IPS-20b (cell line): Measurements from ENCODE around the gene PCSK7.
"Not testable (repeated sequence)": the region's sequence is repeated elsewhere in the genome, so short reads cannot be mapped to it uniquely, and the experiment has no call there.

ENCODE experiments used
- H3K27ac ChIP-seq: one replicate; pipeline ENCODE4 v1.5.1; 2013; ENCODE audit warnings: low read length
- H3K27me3 ChIP-seq: 2 replicates; pipeline ENCODE4 v1.6.1; 2013; ENCODE audit warnings: mild to moderate bottlenecking, low read length, inconsistent platforms; ENCODE audit not compliant: insufficient read depth
- H3K36me3 ChIP-seq: 2 replicates; pipeline ENCODE4 v1.6.1; 2013; ENCODE audit warnings: low read depth, mild to moderate bottlenecking, inconsistent platforms, low read length, moderate library complexity; ENCODE audit not compliant: insufficient read depth
- H3K4me1 ChIP-seq: 2 replicates; pipeline ENCODE4 v1.6.1; 2013; ENCODE audit warnings: mild to moderate bottlenecking, control low read depth, inconsistent platforms, low read length, moderate library complexity; ENCODE audit not compliant: insufficient read depth
- H3K4me3 ChIP-seq: 2 replicates; pipeline ENCODE4 v1.5.1; 2013; ENCODE audit warnings: mild to moderate bottlenecking, low read length, inconsistent platforms
- H3K9ac ChIP-seq: 2 replicates; pipeline ENCODE4 v1.6.1; 2013; ENCODE audit warnings: low read depth, mild to moderate bottlenecking, inconsistent platforms, low read length, moderate library complexity
- H3K9me3 ChIP-seq: 2 replicates; pipeline ENCODE4 v1.6.1; 2013; ENCODE audit warnings: mild to moderate bottlenecking, low read depth, low read length, inconsistent platforms; ENCODE audit not compliant: insufficient read depth

The PCSK7 gene

GRCh38 chr11:117231842-117232091, at the start of gene PCSK7:
Gene PCSK7, minus strand, starts transcription at chr11:117232073. Its CDS starts 2,229 bp downstream, at chr11:117229844.
- Histone ChIP-seq H3K9me3 (no peaks in the 10 kb centered on the region), H3K27ac (peak within 1 kb of the TSS; percentile 93), H3K27me3 (no peaks in the 10 kb centered on the region), H3K4me1 (0 out of 2 replicates have a peak, but pooled peaks cover 10% of the 10 kb centered on the region), H3K36me3 (peaks cover 26% of the 10 kb centered on the region), H3K4me3 (peak within 1 kb of the TSS; percentile 98), H3K9ac (peak within 1 kb of the TSS; percentile 95)

DNA sequence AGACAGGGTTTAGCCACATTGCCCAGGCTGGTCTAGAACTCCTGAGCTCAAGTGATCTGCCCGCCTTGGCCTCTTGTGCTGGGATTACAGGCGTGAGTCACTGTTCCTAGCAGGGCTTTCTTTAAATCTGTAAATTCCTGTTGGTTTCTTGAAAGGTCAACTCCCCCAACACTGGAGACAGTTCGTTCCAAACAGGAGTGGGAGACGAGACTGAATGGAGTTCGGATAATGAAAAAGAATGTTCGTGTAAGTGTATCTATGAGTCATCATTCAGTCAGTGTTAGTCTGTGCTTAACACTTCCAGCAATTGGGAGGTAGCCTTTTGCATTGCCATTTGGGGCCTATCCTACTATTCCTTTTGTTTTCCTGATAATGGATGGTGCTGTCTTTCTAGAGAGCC, 49.3 kb upstream of the PCSK7 start:
- Histone ChIP-seq H3K27me3 (no peaks in the 10 kb centered on the region), H3K9me3 (no peaks in the 10 kb centered on the region), H3K9ac (no peak overlapping the region), H3K4me3 (no peak overlapping the region), H3K4me1 (no peaks in the 10 kb centered on the region), H3K36me3 (peaks cover 64% of the 10 kb centered on the region), H3K27ac (no peak overlapping the region)

GRCh38 chr11:117279711-117280376, 48.0 kb upstream of the PCSK7 start:
- H3K9me3 ChIP-seq = no peaks in the 10 kb centered on the region
- no peaks in the 10 kb centered on the region for H3K4me1 ChIP-seq
- no peak overlapping the region for H3K4me3 ChIP-seq
- H3K36me3 ChIP-seq = peaks cover 60% of the 10 kb centered on the region
- H3K27ac ChIP-seq = no peak overlapping the region
- H3K9ac ChIP-seq = no peak overlapping the region
- no peaks in the 10 kb centered on the region for H3K27me3 ChIP-seq

DNA sequence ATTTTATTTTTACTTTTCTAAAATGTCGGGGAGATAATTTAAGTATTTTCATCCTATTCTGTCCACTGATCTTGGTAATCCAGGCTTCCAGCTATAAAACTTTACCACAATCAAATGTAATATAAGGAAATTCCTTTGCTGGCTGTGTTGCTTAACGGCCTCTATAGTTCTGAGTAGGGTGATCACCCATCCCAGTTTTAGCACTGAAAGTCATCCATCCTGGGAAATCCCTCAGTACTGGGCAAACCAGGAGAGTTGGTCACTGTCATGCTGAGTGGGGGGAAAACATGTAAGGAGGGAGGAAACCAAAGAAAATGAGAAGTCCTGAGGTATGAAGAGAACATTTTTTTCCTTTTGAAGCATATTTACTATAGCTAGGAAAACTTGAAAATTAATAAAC, 46.5 kb upstream of the PCSK7 start:
- H3K27me3 ChIP-seq = no peaks in the 10 kb centered on the region
- H3K36me3 ChIP-seq = peaks cover 46% of the 10 kb centered on the region
- H3K4me1 ChIP-seq = 0 out of 2 replicates have a peak, but pooled peaks cover 4% of the 10 kb centered on the region
- no peak overlapping the region for H3K4me3 ChIP-seq
- no peak overlapping the region for H3K9ac ChIP-seq
- H3K27ac ChIP-seq = no peak overlapping the region
- H3K9me3 ChIP-seq = no peaks in the 10 kb centered on the region

DNA sequence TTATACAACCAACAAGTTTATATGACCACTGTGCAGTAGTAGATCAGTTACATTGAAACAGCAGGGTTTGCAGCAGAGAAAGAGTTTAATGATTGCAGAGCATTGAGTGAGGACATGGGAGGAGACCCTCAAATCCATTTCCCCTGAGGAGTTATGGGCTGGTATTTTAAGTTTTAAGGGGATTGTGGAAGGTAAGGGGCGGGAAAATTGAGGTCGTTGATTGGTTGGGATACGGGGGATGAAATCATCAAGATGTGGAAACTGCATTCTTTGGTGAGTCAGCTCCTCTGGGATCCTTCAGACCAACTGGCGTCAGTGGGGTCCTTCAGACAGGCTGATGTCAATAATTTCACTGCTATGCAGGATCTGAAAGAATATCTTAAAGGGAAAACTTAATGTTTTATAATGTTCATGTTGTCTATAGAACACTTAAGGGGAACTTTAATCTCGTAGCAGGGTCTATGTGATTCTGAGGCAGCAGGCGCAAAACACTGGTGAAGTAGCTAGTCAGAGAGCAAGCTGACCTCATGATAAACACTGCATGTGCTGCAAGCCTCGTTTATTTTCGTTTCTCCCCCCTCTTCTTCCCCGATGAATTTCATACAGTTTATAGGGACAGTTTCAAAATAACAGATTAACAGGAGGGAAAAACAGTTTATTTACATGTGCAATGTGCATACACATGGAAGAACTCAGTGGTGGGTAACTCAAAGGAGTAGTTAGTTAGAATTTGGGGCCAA, 41.8 kb upstream of the PCSK7 start:
- no peaks in the 10 kb centered on the region for H3K9me3 ChIP-seq
- H3K36me3 ChIP-seq = peaks cover 9% of the 10 kb centered on the region
- 0 out of 2 replicates have a peak, but pooled peaks cover 4% of the 10 kb centered on the region for H3K4me1 ChIP-seq
- H3K27ac ChIP-seq = no peak overlapping the region
- no peak overlapping the region for H3K9ac ChIP-seq
- H3K27me3 ChIP-seq = no peaks in the 10 kb centered on the region
- H3K4me3 ChIP-seq = no peak overlapping the region

GRCh38 chr11:117272175-117272574, 40.3 kb upstream of the PCSK7 start:
- not testable (repeated sequence) for H3K4me3 ChIP-seq, H3K9me3 ChIP-seq, H3K36me3 ChIP-seq, H3K27ac ChIP-seq, H3K4me1 ChIP-seq, H3K9ac ChIP-seq, H3K27me3 ChIP-seq

GRCh38 chr11:117271208-117271607, 39.3 kb upstream of the PCSK7 start:
- H3K27me3 ChIP-seq = no peaks in the 10 kb centered on the region
- H3K27ac ChIP-seq = no peak overlapping the region
- H3K9ac ChIP-seq = no peak overlapping the region
- H3K4me1 ChIP-seq = peaks cover 4% of the 10 kb centered on the region; the same call in 1 of the 2 replicates
- H3K36me3 ChIP-seq = peaks cover 9% of the 10 kb centered on the region
- H3K4me3 ChIP-seq = no peak overlapping the region
- H3K9me3 ChIP-seq = no peaks in the 10 kb centered on the region

DNA sequence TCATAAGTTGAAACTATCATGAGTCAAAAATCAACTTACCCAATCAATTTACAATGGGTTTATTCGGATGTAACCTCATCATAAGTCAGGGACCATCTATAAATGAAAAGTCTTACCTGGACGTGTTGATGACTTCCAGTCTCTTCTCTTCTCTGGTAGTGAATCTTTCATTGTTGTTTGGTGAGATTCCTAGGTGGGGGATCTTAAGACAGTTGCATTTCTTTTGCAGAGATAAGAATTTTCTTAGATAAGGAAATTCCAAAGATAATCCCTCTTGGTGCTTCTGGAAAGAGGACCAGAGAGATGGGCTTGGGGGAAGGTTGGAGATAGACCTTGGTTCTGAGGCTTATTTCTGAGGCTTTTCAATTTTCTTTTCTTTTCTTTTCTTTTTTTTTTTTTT, 38.0 kb upstream of the PCSK7 start:
- Histone ChIP-seq H3K4me1 (peaks cover 4% of the 10 kb centered on the region; the same call in 1 of the 2 replicates), H3K9ac (no peak overlapping the region), H3K9me3 (no peaks in the 10 kb centered on the region), H3K27ac (no peak overlapping the region), H3K4me3 (no peak overlapping the region), H3K36me3 (peaks cover 6% of the 10 kb centered on the region; the same call in 1 of the 2 replicates), H3K27me3 (no peaks in the 10 kb centered on the region)

- Histone ChIP-seq H3K36me3 (peaks cover 11% of the 10 kb centered on the region), H3K4me3 (no peak overlapping the region), H3K27ac (no peak overlapping the region), H3K9ac (no peak overlapping the region), H3K9me3 (no peaks in the 10 kb centered on the region), H3K27me3 (no peaks in the 10 kb centered on the region), H3K4me1 (no peaks in the 10 kb centered on the region; the same call in 1 of the 2 replicates)
Observed at GRCh38 chr11:117265745-117266144, 33.9 kb upstream of the PCSK7 start.

DNA sequence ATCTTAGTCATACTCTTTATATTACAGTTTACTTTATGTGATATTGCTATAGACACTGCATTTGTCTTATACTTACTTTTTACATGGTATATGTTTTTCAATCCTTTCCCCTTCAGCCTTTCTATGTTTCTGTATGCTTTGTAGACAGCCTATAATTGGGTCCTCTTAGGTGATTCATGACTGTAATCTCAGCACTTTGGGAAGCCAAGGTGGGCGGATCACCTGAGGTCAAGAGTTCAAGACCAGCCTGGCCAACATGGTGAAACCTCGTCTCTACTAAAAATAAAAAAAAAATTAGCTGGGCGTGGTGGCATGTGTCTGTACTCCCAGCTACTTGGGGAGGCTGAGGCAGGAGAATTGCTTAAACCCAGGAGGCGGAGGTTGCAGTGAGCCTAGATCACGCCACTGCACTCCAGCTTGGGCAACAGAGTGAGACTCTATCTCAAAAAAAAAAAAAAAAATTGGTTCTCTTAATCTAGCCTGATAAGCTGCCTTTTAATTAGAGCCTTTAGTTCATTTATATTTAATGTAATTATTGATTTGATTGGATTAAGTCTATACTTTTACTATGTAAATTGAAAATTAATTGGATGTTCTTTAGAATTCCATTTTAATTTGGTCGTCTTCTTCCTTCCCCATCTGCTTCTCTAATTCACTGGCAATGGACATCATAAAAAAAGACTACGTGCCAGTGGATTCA, 32.9 kb upstream of the PCSK7 start:
- not testable (repeated sequence) for H3K4me3 ChIP-seq, H3K9ac ChIP-seq, H3K9me3 ChIP-seq, H3K27me3 ChIP-seq, H3K4me1 ChIP-seq, H3K27ac ChIP-seq
- peaks cover 19% of the 10 kb centered on the region for H3K36me3 ChIP-seq

- Histone ChIP-seq H3K9me3 (no peaks in the 10 kb centered on the region), H3K27me3 (no peaks in the 10 kb centered on the region), H3K27ac (no peak overlapping the region), H3K4me1 (no peaks in the 10 kb centered on the region), H3K9ac (no peak overlapping the region), H3K36me3 (peaks cover 24% of the 10 kb centered on the region; the same call in 1 of the 2 replicates), H3K4me3 (no peak overlapping the region)
Observed at GRCh38 chr11:117259417-117259816, 27.5 kb upstream of the PCSK7 start.

DNA sequence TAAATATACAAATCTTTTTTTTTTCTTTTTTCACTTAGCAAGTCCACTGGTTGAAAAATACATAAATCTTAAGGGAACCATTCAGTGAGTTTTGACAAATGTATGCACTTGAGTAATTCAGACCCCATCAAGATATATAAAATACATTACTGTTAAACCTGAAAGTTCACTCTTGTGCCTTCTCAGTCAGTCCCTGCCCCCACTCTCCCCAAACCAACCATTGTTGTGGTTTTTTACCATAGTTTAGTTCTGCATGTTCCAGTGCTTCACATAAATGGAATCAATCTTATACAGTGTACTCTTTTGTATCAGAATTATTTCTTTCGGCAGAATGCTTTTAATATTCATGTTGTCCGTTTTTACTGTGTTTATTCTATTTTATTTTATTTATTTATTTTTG, 26.7 kb upstream of the PCSK7 start:
- H3K27ac ChIP-seq = no peak overlapping the region
- no peak overlapping the region for H3K4me3 ChIP-seq
- no peaks in the 10 kb centered on the region for H3K9me3 ChIP-seq
- no peaks in the 10 kb centered on the region for H3K27me3 ChIP-seq
- H3K36me3 ChIP-seq = peaks cover 31% of the 10 kb centered on the region; the same call in 1 of the 2 replicates
- H3K9ac ChIP-seq = no peak overlapping the region
- no peaks in the 10 kb centered on the region for H3K4me1 ChIP-seq
